Stimulated activated CD4-positive, alpha-beta T cell treated with anti-CD3 and anti-CD28 coated beads, Interleukin-12 subunit alpha, Interleukin-12 subunit beta, amount 100 ng/mL, for 24 hours (primary cell): Measurements from ENCODE around the gene POLR2J.
A peak's percentile ranks its signal among the peaks of the same experiment; 100 is the strongest.

Experiments used
- DNase-seq, 2 experiments: peaks; one replicate each; pipeline ENCODE4 v3.0.0-alpha.2; 2020; ENCODE audit warnings: low read depth in 2 of 2

The POLR2J gene

GRCh38 chr7:102439963-102440795 lies 38.5 kb downstream of the POLR2J start:
- DNase-seq: no peak

- no peak for DNase-seq
Measured at GRCh38 chr7:102436118-102436517, 42.6 kb downstream of the POLR2J start.

- no peak for DNase-seq
Measured at GRCh38 chr7:102434039-102434486, 44.7 kb downstream of the POLR2J start.

GRCh38 chr7:102433219-102434038 lies 45.3 kb downstream of the POLR2J start, which contains the start of gene ORAI2:
Gene ORAI2 (plus strand): TSS chr7:102433575. CDS start chr7:102438957, 5,382 bp downstream.
- DNase-seq: peak; percentile 61 to 81

GRCh38 chr7:102432442-102433218 lies 46.1 kb downstream of the POLR2J start:
- no peak for DNase-seq

- peak; percentile 32 to 41 for DNase-seq
Measured at GRCh38 chr7:102431617-102432298, 47.0 kb downstream of the POLR2J start.

- no peak for DNase-seq
Measured at GRCh38 chr7:102429141-102429899, 49.4 kb downstream of the POLR2J start.

- DNase-seq: no peak
Measured at GRCh38 chr7:102427019-102427405, 51.7 kb downstream of the POLR2J start.

- peak; percentile 60 to 63 for DNase-seq
Measured at GRCh38 chr7:102426268-102427018, 52.3 kb downstream of the POLR2J start.

- peak; percentile 65 to 70 for DNase-seq
Measured at GRCh38 chr7:102425639-102426267, 53.0 kb downstream of the POLR2J start.

- no peak for DNase-seq
Measured at GRCh38 chr7:102424787-102425218, 53.9 kb downstream of the POLR2J start.

- DNase-seq: no peak
Measured at GRCh38 chr7:102424129-102424551, 54.6 kb downstream of the POLR2J start.
